ENCODE data around the gene DNAH3.

- TF ChIP-seq POLR2A (IDR thresholded peaks at IDR 0.05; ENCODE audit: low read length) (no peak), RCOR1 (IDR thresholded peaks at IDR 0.05; ENCODE audit: low read depth, low read length) (no peak), CTCF (IDR thresholded peaks at IDR 0.05) (no peak), CHD2 (IDR thresholded peaks at IDR 0.05; ENCODE audit: low read length, partially characterized antibody) (no peak), MYC (IDR thresholded peaks at IDR 0.05; ENCODE audit: borderline replicate concordance, low read length) (no peak)
- TF ChIP-seq, protein P1, sequence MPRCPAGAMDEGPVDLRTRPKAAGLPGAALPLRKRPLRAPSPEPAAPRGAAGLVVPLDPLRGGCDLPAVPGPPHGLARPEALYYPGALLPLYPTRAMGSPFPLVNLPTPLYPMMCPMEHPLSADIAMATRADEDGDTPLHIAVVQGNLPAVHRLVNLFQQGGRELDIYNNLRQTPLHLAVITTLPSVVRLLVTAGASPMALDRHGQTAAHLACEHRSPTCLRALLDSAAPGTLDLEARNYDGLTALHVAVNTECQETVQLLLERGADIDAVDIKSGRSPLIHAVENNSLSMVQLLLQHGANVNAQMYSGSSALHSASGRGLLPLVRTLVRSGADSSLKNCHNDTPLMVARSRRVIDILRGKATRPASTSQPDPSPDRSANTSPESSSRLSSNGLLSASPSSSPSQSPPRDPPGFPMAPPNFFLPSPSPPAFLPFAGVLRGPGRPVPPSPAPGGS (IDR thresholded peaks at IDR 0.05): no peak
Observed at GRCh38 chr16:21190599-21190998, 40.0 kb upstream of the DNAH3 start.
